SK-N-SH (cell line): ENCODE measurements around the gene EPB41L4B. TPM values are rescaled to one million over a fixed set of nuclear protein-coding genes. Genes with fewer than 3 reads are reported as not detected.

ENCODE experiments used
- CTCF ChIA-PET: fragments of 300-600, 350-600 bp; formaldehyde crosslinking; extraction: SDS; loops from one replicate; lab custom pipeline; 2021; lab: Yijun Ruan, JAX
- POLR2A ChIA-PET: fragments of 350-600 bp; sonication (Branson Sonifier 250); formaldehyde crosslinking; extraction: SDS; loops from one replicate; lab custom pipeline; 2020; ENCODE audit warnings: antibody characterized with exemption, inconsistent platforms; lab: Yijun Ruan, JAX
- DNase-seq: peaks from one replicate; pipeline ENCODE4 v3.0.0; 2012
- H2AFZ ChIP-seq: fragments of 200-600 bp; sonication (generic); 2 replicates; pipeline ENCODE4 v1.8.1; 2016; ENCODE audit warnings: antibody characterized with exemption, mild to moderate bottlenecking, low read depth
- H3F3A ChIP-seq: fragments of 200-600 bp; sonication (generic); replicated peaks from 2 replicates; pipeline ENCODE3; 2016; ENCODE audit warnings: antibody characterized with exemption, mild to moderate bottlenecking; ENCODE audit not compliant: insufficient read depth
- H3K27ac ChIP-seq, 2 experiments: fragments of 200-500 bp in 1 of 2; fragments of 200-600 bp in 1 of 2; sonication (Bioruptor generic) in 1 of 2; sonication (generic), shearing (Covaris generic) in 1 of 2; 2 replicates each; pipeline versions ENCODE4 v1.5.1 to v1.6.1; 2014 to 2016; ENCODE audit warnings: low read depth in 2 of 2, inconsistent platforms in 1 of 2, low read length in 1 of 2, mild to moderate bottlenecking in 1 of 2, mixed read lengths in 1 of 2
- H3K27me3 ChIP-seq: fragments of 200-600 bp; sonication (generic), shearing (Covaris generic); 2 replicates; pipeline ENCODE4 v1.6.1; 2016; ENCODE audit warnings: mixed run types; ENCODE audit not compliant: insufficient read depth
- H3K36me3 ChIP-seq, 2 experiments: fragments of 200-500 bp in 1 of 2; fragments of 200-600 bp in 1 of 2; sonication (Bioruptor generic) in 1 of 2; sonication (generic) in 1 of 2; replicated peaks in 1 of 2; 2 replicates each; pipeline versions ENCODE3 to v1.5.1; 2014 to 2016; ENCODE audit warnings: low read length in 1 of 2, mild to moderate bottlenecking in 1 of 2; ENCODE audit not compliant: insufficient read depth in 2 of 2, control insufficient read depth in 1 of 2
- H3K4me1 ChIP-seq, 2 experiments: fragments of 200-500 bp in 1 of 2; fragments of 200-600 bp in 1 of 2; sonication (Bioruptor generic) in 1 of 2; sonication (generic), shearing (Covaris generic) in 1 of 2; 2 replicates each; pipeline versions ENCODE4 v1.5.1 to v1.6.1; 2014 to 2016; ENCODE audit warnings: low read depth in 1 of 2, low read length in 1 of 2, mixed run types in 1 of 2; ENCODE audit not compliant: insufficient read depth in 2 of 2, control insufficient read depth in 1 of 2
- H3K4me2 ChIP-seq: fragments of 200-600 bp; sonication (generic), shearing (Covaris generic); 2 replicates; pipeline ENCODE4 v1.6.1; 2017; ENCODE audit warnings: mixed run types
- H3K4me3 ChIP-seq, 2 experiments: fragments of 200-500 bp in 1 of 2; fragments of 200-600 bp in 1 of 2; sonication (Bioruptor generic) in 1 of 2; sonication (generic), shearing (Covaris generic) in 1 of 2; 2 replicates each; pipeline versions ENCODE4 v1.5.1 to v1.8.1; 2014 to 2016; ENCODE audit warnings: low read depth in 2 of 2, inconsistent platforms in 1 of 2, low read length in 1 of 2, mild to moderate bottlenecking in 1 of 2, mixed read lengths in 1 of 2, moderate library complexity in 1 of 2
- H3K79me2 ChIP-seq: fragments of 200-600 bp; sonication (generic); 2 replicates; pipeline ENCODE4 v1.8.1; 2017; ENCODE audit warnings: mild to moderate bottlenecking; ENCODE audit not compliant: insufficient read depth
- H3K9ac ChIP-seq: fragments of 200-600 bp; sonication (generic); 2 replicates; pipeline ENCODE4 v1.6.1; 2017; ENCODE audit warnings: mixed run types
- H3K9me2 ChIP-seq: fragments of 200-600 bp; sonication (generic); 2 replicates; pipeline ENCODE4 v1.6.1; 2017; ENCODE audit warnings: mixed run types
- H3K9me3 ChIP-seq: fragments of 200-600 bp; sonication (generic); 2 replicates; pipeline ENCODE4 v1.6.1; 2017; ENCODE audit warnings: mixed run types, mild to moderate bottlenecking, moderate library complexity
- H4K20me1 ChIP-seq: fragments of 200-600 bp; sonication (generic); 2 replicates; pipeline ENCODE4 v1.6.1; 2017; ENCODE audit warnings: mild to moderate bottlenecking, mixed run types; ENCODE audit not compliant: insufficient read depth
- ELF1 ChIP-seq: IDR thresholded peaks from 2 replicates; pipeline ENCODE4 v1.4.0; 2012
- EZH2phosphoT487 ChIP-seq: fragments of 200-600 bp; sonication (generic); IDR thresholded peaks from 2 replicates; pipeline ENCODE4 v1.6.1; 2017; ENCODE audit warnings: low read depth, mixed run types, mild to moderate bottlenecking, antibody characterized with exemption, moderate library complexity, borderline replicate concordance
- FOXJ3 ChIP-seq: sonication (generic); formaldehyde crosslinking; IDR thresholded peaks from 2 replicates; pipeline ENCODE4 v1.5.1; 2020; ENCODE audit warnings: mild to moderate bottlenecking, missing genetic modification reagents
- FOXM1 ChIP-seq: IDR thresholded peaks from 2 replicates; pipeline ENCODE4 v1.4.0; 2012; ENCODE audit warnings: low read depth, mild to moderate bottlenecking
- GATA2 ChIP-seq: sonication (generic); formaldehyde crosslinking; IDR thresholded peaks from 2 replicates; pipeline ENCODE4 v1.5.0; 2020; ENCODE audit warnings: mild to moderate bottlenecking, missing genetic modification reagents
- MEF2A ChIP-seq: IDR thresholded peaks from 2 replicates; pipeline ENCODE4 v1.4.0; 2012; ENCODE audit warnings: low read depth, borderline replicate concordance
- NFIC ChIP-seq: IDR thresholded peaks from 2 replicates; pipeline ENCODE4 v1.4.0; 2012; ENCODE audit warnings: borderline replicate concordance
- POLR2AphosphoS5 ChIP-seq: IDR thresholded peaks from 2 replicates; pipeline ENCODE4 v1.6.1; 2012; ENCODE audit warnings: low read depth, low read length
- RCOR1 ChIP-seq: fragments of 150-350 bp; IDR thresholded peaks from 2 replicates; pipeline ENCODE4 v1.6.1; 2017; ENCODE audit warnings: antibody characterized with exemption, low read length
- TCF12 ChIP-seq: IDR thresholded peaks from 2 replicates; pipeline ENCODE4 v1.4.0; 2012
- WGBS: methylation state at CpG from one replicate; pipeline ENCODE4 v1.1.6; 2017; ENCODE audit warnings: low lambda C conversion rate; 5-methylcytosine and 5-hydroxymethylcytosine counted together
- polyA plus RNA-seq, 3 experiments: library from polyadenylated mRNA; depleted of rRNA; stranded (reverse); fragments of >200 nt; gene quantifications; 2 replicates each; pipeline ENCODE4 v1.2.3, GENCODE V29; 2012
- TF ChIP-seq, protein P1 (sequence below): IDR thresholded peaks from 2 replicates; pipeline ENCODE4 v1.6.1; 2012; ENCODE audit warnings: mild to moderate bottlenecking, low read depth, low read length, moderate library complexity
- TF ChIP-seq, protein P2 (sequence below): IDR thresholded peaks from 2 replicates; pipeline ENCODE4; 2012
- TF ChIP-seq, protein P3 (sequence below): IDR thresholded peaks from 2 replicates; pipeline ENCODE4 v1.4.0; 2012; ENCODE audit warnings: low read depth, borderline replicate concordance

EPB41L4B gene
- polyA plus RNA-seq, 1 of the 3 experiments (the other 2 are of a cell fraction), result 0.59 TPM

DNA sequence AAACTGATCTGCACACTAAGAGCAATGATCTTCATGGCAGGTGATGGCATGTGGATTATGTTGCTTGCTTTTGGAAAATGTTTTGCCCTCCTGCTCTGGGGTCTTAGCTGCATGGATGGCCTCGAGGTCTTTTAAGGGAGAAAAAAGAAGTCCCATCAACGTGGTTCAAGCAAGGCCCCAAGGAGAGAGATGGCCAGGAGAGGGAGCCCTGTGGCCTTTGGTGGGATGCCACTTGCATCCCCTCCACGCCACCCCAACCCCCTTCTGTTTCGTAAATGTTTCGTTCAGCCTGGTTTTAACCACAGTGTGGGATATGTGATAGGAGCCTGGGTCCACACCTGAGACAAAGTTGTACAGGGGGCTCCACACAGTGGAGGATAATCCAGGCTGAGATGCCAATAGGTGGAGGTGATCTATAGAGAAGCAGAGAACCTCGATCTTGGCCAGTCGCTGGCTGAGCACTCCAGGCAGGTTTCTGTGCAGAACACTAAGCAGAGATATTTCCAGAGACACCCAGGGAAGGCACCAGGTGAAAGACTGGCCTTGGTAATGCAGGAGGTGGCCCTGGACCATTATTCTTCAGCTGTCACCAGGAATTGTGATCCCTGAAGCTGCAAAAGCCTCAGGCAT lies 128.0 kb downstream of the EPB41L4B start (continued):
- no peak for TF ChIP-seq TCF12

DNA sequence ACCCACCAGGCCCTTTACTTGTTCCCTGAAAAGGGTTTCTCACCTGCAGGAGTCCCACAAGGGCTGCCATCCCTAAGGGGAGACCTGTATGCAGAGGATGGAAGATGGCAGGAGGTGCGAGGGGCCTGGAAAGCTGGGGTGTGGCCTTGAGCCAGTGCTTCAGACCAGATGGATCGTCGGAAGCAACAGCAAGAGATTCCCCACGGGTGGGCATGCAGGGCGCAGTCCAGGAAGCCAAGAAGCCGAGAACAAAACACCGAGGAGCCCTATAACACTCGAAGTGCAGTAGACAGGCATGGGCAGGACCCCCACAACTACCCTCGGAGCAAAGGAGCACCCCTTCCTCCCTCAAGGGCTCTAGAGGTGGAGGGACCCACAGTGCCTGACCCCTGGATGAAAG lies 129.1 kb downstream of the EPB41L4B start:
- CTCF ChIA-PET, result interaction anchor here (0.9 to 2.0 kb wide), 5 partner anchors 8 to 130 kb away, joined by 3 to 8 read pairs (median 5); no protein-coding TSS in a partner anchor
- no peak overlapping the region for H3K27ac ChIP-seq
- no peak overlapping the region for H2AFZ ChIP-seq
- no peaks in the 10 kb centered on the region for H3K27me3 ChIP-seq
- TF ChIP-seq, protein P1, sequence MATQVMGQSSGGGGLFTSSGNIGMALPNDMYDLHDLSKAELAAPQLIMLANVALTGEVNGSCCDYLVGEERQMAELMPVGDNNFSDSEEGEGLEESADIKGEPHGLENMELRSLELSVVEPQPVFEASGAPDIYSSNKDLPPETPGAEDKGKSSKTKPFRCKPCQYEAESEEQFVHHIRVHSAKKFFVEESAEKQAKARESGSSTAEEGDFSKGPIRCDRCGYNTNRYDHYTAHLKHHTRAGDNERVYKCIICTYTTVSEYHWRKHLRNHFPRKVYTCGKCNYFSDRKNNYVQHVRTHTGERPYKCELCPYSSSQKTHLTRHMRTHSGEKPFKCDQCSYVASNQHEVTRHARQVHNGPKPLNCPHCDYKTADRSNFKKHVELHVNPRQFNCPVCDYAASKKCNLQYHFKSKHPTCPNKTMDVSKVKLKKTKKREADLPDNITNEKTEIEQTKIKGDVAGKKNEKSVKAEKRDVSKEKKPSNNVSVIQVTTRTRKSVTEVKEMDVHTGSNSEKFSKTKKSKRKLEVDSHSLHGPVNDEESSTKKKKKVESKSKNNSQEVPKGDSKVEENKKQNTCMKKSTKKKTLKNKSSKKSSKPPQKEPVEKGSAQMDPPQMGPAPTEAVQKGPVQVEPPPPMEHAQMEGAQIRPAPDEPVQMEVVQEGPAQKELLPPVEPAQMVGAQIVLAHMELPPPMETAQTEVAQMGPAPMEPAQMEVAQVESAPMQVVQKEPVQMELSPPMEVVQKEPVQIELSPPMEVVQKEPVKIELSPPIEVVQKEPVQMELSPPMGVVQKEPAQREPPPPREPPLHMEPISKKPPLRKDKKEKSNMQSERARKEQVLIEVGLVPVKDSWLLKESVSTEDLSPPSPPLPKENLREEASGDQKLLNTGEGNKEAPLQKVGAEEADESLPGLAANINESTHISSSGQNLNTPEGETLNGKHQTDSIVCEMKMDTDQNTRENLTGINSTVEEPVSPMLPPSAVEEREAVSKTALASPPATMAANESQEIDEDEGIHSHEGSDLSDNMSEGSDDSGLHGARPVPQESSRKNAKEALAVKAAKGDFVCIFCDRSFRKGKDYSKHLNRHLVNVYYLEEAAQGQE, result no peak
- TF ChIP-seq ELF1 (no peak), NFIC (no peak), EZH2phosphoT487 (no peak), RCOR1 (no peak), FOXM1 (no peak)
- no peaks in the 10 kb centered on the region for H3K9me2 ChIP-seq
- no peaks in the 10 kb centered on the region for H3K36me3 ChIP-seq
- H3K4me3 ChIP-seq, result no peak overlapping the region
- H3K4me2 ChIP-seq, result no peak overlapping the region
- H4K20me1 ChIP-seq, result no peaks in the 10 kb centered on the region
- POLR2A ChIA-PET, result no interaction called here
- no peaks in the 10 kb centered on the region for H3F3A ChIP-seq
- H3K9me3 ChIP-seq, result no peaks in the 10 kb centered on the region
- H3K4me1 ChIP-seq, result peaks cover 0 to 15% of the 10 kb centered on the region in 2 experiments; a peak in 1 of 4 replicates
- DNase-seq, result no peak
- WGBS, result 61% methylated on average over 8 of the region's 9 CpGs
- H3K79me2 ChIP-seq, result no peaks in the 10 kb centered on the region
- H3K9ac ChIP-seq, result no peak overlapping the region

DNA sequence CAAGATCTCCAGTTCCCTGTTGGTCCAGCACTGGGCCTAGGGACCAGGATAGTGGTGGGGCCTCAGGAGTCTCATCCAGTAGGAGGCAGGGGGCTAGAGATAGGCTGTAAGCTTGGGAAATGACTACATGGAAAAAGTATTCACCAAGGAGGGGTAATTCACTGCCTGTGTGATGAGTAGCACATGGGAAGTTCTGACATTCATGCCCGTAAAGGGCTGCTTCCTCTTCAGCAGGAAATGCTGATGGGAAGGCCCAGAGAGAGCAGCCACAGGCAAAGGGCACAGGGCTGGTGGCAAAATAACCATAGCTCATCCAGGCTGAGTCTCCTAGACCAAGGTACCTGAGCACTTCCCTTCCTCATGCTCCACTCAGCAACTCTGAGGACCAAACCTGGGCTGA lies 130.7 kb downstream of the EPB41L4B start:
- Histone ChIP-seq H2AFZ (no peak overlapping the region), H3K27me3 (no peaks in the 10 kb centered on the region), H3K4me3 (no peak overlapping the region), H3K4me1 (peaks cover 0 to 15% of the 10 kb centered on the region in 2 experiments; a peak in 1 of 4 replicates), H3K9me2 (no peaks in the 10 kb centered on the region), H3F3A (no peaks in the 10 kb centered on the region), H3K9ac (no peak overlapping the region), H3K79me2 (no peaks in the 10 kb centered on the region), H3K36me3 (no peaks in the 10 kb centered on the region), H3K27ac (no peak overlapping the region), H4K20me1 (no peaks in the 10 kb centered on the region), H3K4me2 (no peak overlapping the region), H3K9me3 (no peaks in the 10 kb centered on the region)
- POLR2A ChIA-PET, result no interaction called here
- DNase-seq, result no peak
- CTCF ChIA-PET, result no interaction called here
- TF ChIP-seq MEF2A, result no peak
- TF ChIP-seq, protein P2, sequence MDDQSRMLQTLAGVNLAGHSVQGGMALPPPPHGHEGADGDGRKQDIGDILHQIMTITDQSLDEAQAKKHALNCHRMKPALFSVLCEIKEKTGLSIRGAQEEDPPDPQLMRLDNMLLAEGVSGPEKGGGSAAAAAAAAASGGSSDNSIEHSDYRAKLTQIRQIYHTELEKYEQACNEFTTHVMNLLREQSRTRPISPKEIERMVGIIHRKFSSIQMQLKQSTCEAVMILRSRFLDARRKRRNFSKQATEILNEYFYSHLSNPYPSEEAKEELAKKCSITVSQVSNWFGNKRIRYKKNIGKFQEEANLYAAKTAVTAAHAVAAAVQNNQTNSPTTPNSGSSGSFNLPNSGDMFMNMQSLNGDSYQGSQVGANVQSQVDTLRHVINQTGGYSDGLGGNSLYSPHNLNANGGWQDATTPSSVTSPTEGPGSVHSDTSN, result no peak
- no peak for TF ChIP-seq NFIC
- TF ChIP-seq, protein P3, sequence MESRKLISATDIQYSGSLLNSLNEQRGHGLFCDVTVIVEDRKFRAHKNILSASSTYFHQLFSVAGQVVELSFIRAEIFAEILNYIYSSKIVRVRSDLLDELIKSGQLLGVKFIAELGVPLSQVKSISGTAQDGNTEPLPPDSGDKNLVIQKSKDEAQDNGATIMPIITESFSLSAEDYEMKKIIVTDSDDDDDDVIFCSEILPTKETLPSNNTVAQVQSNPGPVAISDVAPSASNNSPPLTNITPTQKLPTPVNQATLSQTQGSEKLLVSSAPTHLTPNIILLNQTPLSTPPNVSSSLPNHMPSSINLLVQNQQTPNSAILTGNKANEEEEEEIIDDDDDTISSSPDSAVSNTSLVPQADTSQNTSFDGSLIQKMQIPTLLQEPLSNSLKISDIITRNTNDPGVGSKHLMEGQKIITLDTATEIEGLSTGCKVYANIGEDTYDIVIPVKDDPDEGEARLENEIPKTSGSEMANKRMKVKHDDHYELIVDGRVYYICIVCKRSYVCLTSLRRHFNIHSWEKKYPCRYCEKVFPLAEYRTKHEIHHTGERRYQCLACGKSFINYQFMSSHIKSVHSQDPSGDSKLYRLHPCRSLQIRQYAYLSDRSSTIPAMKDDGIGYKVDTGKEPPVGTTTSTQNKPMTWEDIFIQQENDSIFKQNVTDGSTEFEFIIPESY, result no peak
- no peak for TF ChIP-seq GATA2 (CRISPR knock-in tag)
- TF ChIP-seq POLR2AphosphoS5, result no peak
- TF ChIP-seq FOXJ3, result no peak
- 80% methylated on average over 1 of the region's 1 CpG for WGBS
